ENCODE measurements around the gene KCNJ15. TPM values are rescaled to one million over a fixed set of nuclear protein-coding genes. Genes with fewer than 3 reads are reported as not detected.
A peak's percentile ranks its signal among the peaks of the same experiment; 100 is the strongest.

The KCNJ15 gene
- total RNA-seq, 1 donor = 10.1 TPM

- peaks cover 44% of the 10 kb centered on the region for H3K4me1 ChIP-seq (ENCODE audit: insufficient read depth, low read length)
- DNase-seq (ENCODE audit: insufficient read length, low spot score, missing footprints) = peak; percentile 90
- H3K27ac ChIP-seq (ENCODE audit: low read depth, low read length) = peak overlapping the region; percentile 90
- TF ChIP-seq CTCF (IDR thresholded peaks at IDR 0.05; ENCODE audit: extremely low read depth, low read depth, low read length) = no peak
- no peak overlapping the region for H3K4me3 ChIP-seq (ENCODE audit: insufficient read depth, low read length)
- H3K36me3 ChIP-seq (ENCODE audit: insufficient read depth, low read length) = no peaks in the 10 kb centered on the region
- H3K9me3 ChIP-seq (ENCODE audit: low read depth, low read length) = no peaks in the 10 kb centered on the region
- peak overlapping the region; percentile 38 for H3K4me2 ChIP-seq (ENCODE audit: insufficient read depth, low read length)
- no peaks in the 10 kb centered on the region for H3K79me2 ChIP-seq (ENCODE audit: insufficient read depth, low read length)
- no peaks in the 10 kb centered on the region for H4K20me1 ChIP-seq (ENCODE audit: insufficient read depth, low read length)
- H3K27me3 ChIP-seq (ENCODE audit: insufficient read depth, low read length) = no peaks in the 10 kb centered on the region
- no peak overlapping the region for H2AFZ ChIP-seq (ENCODE audit: low read length)
Observed at GRCh38 chr21:38289705-38290485, 33.1 kb downstream of the KCNJ15 start.

DNA sequence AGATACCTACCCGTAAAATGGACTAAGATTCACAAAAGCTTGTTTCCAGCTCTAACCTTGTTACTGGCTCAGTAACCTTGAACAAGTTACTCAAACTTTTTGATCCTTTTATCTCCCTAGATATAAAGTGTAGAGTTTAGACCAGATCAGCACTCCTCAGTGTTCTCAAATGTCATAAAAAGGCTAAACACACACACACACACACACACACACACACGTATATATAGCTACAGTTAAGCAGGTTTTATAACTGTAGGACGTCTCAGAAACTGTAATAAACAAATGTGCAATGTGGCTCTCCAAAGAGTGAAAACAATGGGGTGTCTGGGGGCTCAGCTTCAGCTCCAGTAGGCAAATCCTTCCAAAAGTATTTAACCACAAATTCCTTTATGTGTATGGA is 34.0 kb downstream of the KCNJ15 start:
- Histone ChIP-seq H3K27ac (ENCODE audit: low read depth, low read length) (peak overlapping the region; percentile 90), H3K4me2 (ENCODE audit: insufficient read depth, low read length) (no peak overlapping the region), H2AFZ (ENCODE audit: low read length) (no peak overlapping the region), H3K79me2 (ENCODE audit: insufficient read depth, low read length) (no peaks in the 10 kb centered on the region), H3K9me3 (ENCODE audit: low read depth, low read length) (no peaks in the 10 kb centered on the region), H4K20me1 (ENCODE audit: insufficient read depth, low read length) (no peaks in the 10 kb centered on the region), H3K4me3 (ENCODE audit: insufficient read depth, low read length) (no peak overlapping the region), H3K4me1 (ENCODE audit: insufficient read depth, low read length) (peaks cover 48% of the 10 kb centered on the region), H3K27me3 (ENCODE audit: insufficient read depth, low read length) (no peaks in the 10 kb centered on the region), H3K36me3 (ENCODE audit: insufficient read depth, low read length) (no peaks in the 10 kb centered on the region)
- DNase-seq (ENCODE audit: insufficient read length, low spot score, missing footprints) = no peak
- TF ChIP-seq CTCF (IDR thresholded peaks at IDR 0.05; ENCODE audit: extremely low read depth, low read depth, low read length) = no peak

DNA sequence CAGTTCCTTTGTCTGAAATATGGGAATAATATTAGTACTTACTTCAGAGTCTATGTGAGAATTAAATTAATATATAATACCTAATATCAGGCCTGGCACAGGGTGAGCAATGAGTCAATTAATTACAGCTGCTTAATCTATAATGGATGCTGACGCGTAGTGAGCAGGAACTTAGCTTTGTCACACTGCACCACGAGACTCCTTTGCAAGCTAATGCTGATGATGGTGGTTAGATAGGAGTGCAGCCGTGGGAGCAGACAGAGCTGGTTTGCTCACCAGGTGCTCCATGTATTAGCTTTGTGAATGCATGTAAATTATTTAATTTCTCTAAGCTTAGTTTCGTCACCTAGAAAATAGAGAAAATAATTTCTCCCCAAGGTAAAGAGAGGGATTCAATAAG is 35.1 kb downstream of the KCNJ15 start:
- Histone ChIP-seq H3K79me2 (ENCODE audit: insufficient read depth, low read length) (no peaks in the 10 kb centered on the region), H3K27ac (ENCODE audit: low read depth, low read length) (peak overlapping the region; percentile 90), H3K4me2 (ENCODE audit: insufficient read depth, low read length) (no peak overlapping the region), H2AFZ (ENCODE audit: low read length) (no peak overlapping the region), H3K4me1 (ENCODE audit: insufficient read depth, low read length) (peaks cover 54% of the 10 kb centered on the region), H3K36me3 (ENCODE audit: insufficient read depth, low read length) (no peaks in the 10 kb centered on the region), H3K27me3 (ENCODE audit: insufficient read depth, low read length) (no peaks in the 10 kb centered on the region), H3K9me3 (ENCODE audit: low read depth, low read length) (no peaks in the 10 kb centered on the region), H3K4me3 (ENCODE audit: insufficient read depth, low read length) (no peak overlapping the region), H4K20me1 (ENCODE audit: insufficient read depth, low read length) (no peaks in the 10 kb centered on the region)
- DNase-seq (ENCODE audit: insufficient read length, low spot score, missing footprints) = no peak
- TF ChIP-seq CTCF (IDR thresholded peaks at IDR 0.05; ENCODE audit: extremely low read depth, low read depth, low read length) = no peak

DNA sequence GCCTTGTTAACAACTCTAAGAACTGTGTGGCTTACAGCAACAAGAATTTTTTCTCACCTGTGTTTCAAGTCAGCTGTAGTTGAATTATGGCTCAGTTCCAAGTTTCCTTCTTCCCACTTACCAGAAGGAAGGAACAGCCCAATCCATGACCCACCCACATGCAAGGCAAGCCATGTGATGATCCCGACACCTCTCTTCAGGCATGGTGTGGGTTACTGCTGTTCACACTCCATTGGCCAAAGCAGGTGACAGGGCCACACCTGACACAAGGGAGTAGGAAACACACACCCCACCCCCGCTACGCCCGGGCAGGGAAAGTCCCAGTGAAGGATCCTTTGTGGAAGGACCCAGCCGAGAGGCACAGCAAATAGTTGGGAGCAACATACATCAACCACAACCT is 36.3 kb downstream of the KCNJ15 start:
- Histone ChIP-seq H3K4me2 (ENCODE audit: insufficient read depth, low read length) (no peak overlapping the region), H2AFZ (ENCODE audit: low read length) (no peak overlapping the region), H3K4me1 (ENCODE audit: insufficient read depth, low read length) (peaks cover 58% of the 10 kb centered on the region), H3K27me3 (ENCODE audit: insufficient read depth, low read length) (no peaks in the 10 kb centered on the region), H3K79me2 (ENCODE audit: insufficient read depth, low read length) (no peaks in the 10 kb centered on the region), H4K20me1 (ENCODE audit: insufficient read depth, low read length) (no peaks in the 10 kb centered on the region), H3K4me3 (ENCODE audit: insufficient read depth, low read length) (no peak overlapping the region), H3K36me3 (ENCODE audit: insufficient read depth, low read length) (no peaks in the 10 kb centered on the region), H3K9me3 (ENCODE audit: low read depth, low read length) (no peaks in the 10 kb centered on the region), H3K27ac (ENCODE audit: low read depth, low read length) (peak overlapping the region; percentile 10)
- DNase-seq (ENCODE audit: insufficient read length, low spot score, missing footprints) = no peak
- TF ChIP-seq CTCF (IDR thresholded peaks at IDR 0.05; ENCODE audit: extremely low read depth, low read depth, low read length) = no peak

Data from osteoblast (primary cell).